CD4-positive, alpha-beta T cell treated with Interleukin-1 beta for 1 hour (primary cell): Measurements from ENCODE around the gene MGLL.
"Not testable (repeated sequence)": the region's sequence is repeated elsewhere in the genome, so short reads cannot be mapped to it uniquely, and the experiment has no call there.

ENCODE experiments used
- DNase-seq, 2 donors: peaks; one replicate each; pipeline ENCODE4 v3.0.0-alpha.2; 2020 to 2022

MGLL gene

DNA sequence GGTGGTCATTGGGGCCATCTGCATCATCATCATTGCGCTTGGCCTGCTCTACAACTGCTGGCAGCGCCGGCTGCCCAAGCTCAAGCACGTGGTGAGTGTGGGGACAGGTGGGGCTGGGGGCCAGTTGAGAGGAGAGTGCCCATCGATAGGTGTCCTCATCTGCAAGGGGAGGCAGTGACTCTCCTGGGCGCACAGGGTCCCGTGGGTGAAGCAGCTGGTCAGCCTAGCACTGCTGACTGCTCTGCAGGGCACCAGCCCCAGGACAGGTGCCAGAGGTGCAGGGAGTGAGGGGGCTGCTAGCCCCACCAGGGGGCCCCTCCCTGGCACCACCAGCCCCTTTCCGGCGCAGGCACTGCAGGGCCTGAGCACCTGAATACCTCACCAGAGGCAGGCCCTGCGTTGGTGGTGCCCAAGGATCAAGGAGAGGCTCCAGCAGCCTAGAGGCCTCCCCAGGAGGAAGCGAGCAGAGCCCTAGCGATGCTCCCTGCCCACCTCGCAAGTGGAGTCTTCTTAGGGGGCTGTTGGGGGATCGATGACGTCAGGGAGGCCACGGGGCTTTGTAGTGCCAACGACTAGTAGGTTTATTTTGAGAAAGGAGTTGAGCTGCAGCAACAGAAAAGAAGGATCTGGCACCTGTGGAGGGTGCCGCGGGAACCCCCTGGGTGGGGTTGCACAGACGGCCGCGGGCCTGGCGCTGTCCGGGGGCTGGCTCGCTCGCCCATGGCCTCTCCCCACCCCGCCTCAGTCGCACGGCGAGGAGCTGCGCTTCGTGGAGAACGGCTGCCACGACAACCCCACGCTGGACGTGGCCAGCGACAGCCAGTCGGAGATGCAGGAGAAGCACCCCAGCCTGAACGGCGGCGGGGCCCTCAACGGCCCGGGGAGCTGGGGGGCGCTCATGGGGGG is 150.5 kb downstream of the MGLL start:
- DNase-seq: peak; percentile 27 to 54

DNA sequence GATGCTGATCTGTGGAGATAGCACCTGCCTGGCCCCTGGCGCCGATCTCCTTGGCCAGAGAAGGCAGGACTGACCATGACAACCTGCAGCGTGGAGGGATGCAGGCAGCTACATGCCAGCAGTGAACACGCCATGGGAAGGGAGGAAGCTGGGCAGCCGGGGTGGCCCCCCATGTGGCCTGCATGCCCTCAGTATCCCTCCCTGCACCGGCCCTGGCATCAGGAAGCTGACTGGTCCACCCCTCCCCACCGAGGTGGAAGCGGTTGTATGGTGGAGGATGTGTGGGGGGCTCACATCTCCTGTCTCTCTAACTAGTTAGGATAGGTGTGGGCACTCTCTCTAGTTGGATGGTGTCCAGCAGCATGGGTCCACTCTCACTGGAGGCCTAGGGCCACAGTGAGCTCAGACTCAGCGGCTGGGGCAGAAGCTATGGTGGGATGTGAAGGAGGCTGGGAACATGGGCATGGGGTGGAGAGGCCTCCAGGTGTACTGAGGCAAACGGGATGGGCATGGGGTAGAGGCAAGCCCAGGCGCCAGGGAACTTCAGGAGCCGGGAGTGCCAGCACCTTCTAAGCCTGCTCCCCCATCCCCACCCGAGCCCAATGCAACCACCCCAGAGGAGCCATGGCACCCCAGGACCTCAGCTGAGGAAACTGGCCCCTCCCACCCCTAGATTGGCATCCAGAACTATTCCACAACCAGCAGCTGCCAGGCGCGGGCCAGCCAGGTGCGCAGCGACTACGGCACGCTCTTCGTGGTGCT is 151.4 kb downstream of the MGLL start:
- no peak for DNase-seq

DNA sequence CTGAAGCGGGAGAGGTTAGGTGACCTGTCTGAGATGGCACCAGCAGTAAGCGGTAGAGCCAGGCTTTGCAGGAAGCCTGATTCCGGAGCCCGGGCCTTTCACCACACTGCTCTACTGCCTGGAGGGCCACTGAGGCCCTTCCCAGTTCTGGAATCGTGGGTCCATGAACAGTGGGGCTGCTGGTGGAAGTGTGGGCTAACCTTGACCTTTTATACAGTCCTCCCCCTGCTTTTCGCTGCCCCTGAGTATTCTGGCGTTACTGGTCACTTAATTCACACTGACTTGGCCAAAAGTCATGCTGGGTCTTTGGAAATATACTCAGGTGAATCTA is 152.1 kb downstream of the MGLL start:
- no peak for DNase-seq

DNA sequence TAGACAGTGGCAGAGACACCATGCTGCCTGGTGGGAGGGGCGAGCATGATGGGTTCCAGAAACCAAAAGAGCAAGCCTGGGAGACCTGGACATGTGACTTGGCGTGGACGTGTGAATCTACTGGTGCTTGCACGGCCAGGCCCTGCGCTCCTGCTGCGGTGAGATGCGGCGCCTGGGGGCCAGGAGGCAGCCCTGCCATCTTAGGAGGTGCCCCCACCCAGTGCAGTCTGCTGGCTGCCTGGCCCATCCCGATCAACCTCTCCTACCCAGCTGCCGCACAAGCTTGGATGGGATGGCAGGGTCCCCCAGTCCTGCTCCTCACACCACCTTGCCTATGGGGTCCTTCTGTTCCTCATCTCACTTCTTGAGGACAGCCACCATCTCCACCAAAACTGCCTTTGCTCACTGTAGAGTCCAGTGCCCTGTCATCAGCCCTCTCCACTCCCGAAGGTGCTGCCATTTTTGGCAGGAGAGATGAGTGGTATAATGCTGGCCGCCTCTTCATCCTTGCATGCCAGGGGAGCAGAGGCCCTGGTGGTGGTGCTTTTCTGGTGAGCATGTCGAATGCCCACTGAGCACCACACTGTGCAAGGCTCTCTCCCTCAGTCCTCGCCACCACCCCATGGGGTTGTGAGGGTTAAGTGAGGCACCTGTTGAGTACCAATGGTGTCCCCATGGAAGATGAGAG is 152.6 kb downstream of the MGLL start:
- no peak for DNase-seq

DNA sequence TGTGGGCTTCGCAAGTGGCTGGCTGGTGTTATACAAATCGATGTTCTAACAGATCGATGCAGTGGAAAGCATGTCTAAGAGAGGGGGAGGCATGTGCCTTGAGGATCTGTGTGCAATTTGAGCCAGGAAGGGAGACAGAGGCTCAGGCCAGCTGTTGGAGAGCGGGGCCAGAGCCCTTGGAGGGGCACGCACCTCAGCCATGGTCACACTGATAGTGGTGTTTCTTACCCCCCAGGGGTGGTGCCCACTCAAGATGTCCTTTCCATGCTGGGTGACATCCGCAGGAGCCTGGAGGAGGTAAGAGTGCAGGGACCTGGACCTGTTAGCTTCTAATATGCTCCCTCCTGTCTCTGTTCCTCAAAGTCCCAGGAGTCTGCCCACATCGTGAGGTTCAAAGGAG is 153.4 kb downstream of the MGLL start:
- DNase-seq: no peak

DNA sequence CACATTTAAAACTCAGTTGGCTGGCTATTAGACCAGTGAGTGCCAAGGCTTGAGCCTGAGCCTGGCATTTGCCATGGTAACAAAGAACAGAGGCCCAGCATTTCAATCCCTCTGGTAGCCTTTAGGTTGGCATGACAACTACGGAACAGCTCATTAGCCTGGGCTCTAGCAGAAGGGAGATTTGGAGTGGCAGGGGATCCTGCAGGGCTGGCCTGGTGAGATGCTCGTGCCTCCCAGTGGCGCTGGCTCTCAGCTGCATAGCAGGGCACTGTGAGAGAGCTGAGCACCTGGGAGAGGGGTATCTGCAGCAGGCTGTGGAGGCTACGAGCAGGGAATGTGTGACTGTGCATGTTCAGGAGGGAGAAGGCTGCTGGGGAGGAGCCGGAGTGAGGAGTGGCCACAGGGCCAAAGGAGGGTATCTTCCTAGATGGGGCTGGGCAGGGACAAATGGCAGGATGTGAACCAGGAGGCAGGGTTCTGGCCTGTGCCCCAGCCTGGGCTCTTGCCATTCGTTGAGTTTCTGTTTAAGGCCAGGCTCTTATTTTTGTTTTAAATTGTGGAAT is 155.1 kb downstream of the MGLL start:
- no peak for DNase-seq

DNA sequence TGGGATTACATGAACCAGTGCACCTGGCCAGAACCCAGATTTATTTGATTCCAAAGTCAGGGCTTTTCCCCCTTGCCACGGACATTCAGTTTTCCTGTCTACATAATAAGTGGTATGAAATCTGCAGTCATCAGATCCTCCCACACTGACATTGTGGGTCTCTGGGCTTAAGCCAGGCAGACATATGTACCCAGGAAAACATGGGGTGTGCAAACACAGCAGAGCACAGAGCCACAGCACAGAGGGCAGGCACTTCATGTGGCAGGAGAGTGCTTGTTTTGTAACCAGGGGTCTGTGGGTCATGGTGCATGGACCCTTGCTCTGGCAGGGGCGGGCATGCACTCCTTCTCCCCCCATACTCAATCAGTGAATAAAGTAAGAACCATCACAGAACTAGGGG is 155.6 kb downstream of the MGLL start:
- no peak for DNase-seq

DNA sequence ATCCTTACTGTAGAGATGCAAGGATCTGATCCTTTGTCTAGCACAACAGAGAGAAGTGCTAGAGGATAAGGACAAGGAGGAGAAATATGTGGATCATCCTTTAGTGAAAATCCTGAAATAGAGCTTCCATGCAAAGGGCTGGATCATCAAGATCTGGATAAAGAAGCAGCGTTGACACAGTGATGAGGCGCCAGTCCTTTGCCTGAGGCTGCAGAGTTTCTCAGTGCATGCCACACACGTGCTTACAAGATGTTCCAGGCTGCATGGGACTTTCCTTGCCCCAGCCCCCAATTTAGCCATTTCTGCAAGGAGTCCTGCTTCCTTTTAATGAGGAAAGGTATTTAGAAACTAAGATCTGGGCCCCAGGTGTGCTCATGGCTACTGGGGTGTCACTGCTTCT is 156.7 kb downstream of the MGLL start:
- DNase-seq: no peak

DNA sequence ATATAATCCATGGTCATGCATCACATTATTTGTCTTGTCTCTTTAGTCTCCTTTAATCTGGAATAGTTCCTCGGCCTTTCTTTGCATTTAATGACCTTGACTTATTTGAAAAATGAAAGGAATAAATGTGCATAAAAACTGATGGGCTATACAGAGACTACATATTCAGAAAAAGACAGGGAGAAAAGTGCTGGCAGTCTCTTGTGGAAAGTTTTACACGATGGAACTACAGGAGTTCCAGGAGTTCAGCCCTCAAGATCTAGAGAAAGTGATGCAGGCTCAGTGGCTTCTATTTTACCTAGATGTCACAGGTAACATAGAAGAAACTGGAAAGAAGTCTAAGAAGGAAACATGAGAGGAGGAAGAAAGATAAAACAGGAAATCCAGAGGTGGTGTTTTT is 157.2 kb downstream of the MGLL start:
- DNase-seq: no peak

DNA sequence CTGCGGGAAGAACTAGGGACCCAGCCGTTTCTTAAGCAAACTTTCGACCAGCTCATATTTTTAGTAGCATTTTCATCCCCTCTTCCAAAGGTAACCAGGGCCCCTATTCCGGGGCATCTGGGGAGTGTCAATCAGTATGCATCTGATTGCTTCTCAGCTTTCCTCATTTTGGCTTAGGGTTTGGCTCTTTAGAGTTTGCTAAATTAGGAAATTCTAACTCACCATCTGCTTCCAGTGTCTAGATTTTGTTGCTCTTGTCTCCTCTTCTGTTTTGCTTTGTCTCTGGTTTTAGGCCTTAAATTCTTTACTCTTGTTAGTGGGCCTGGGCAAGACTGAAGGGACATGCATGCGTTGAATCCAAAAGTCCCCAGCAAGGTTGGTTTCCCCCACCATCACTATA is 159.2 kb downstream of the MGLL start:
- DNase-seq: no peak

DNA sequence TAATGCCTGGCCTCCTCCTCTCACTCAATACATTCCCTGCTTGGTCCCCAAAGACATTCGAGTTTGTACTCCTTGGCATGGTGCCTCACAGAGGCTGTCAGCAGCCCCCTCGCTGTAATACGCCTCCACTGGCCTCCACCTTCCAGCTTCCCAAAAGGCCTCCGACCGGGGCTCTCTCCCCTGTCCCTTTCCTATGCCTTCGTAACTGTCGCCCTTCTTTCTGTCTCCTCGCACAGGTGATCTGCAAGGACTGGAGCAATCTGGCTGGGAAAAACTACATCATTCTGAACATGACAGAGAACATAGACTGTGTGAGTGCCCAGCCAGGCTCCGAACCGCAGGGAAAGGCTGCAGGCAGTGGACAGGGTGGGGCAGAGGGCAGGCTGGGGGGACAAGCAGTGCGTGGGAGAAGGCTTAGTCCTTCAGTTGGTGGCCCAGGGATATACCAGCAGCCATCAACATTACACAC is 160.3 kb downstream of the MGLL start:
- DNase-seq: no peak

DNA sequence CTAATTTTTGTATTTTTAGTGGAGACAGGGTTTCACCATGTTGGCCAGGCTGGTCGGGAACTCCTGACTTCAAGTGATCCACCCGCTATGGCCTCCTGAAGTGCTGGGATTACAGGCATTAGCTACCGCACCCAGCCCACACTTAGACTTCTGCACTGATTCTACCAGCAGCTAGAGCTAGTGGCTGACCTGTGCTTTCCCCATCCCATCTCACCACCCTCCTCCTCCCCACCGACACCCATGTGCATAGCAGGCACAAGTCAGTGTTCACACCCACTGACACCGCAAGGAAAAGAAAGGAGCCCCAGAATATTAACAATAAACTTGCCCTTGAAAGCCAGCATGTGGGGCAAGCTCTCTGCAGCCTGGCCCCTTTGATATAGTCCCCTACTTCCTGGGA is 160.7 kb downstream of the MGLL start:
- no peak for DNase-seq

DNA sequence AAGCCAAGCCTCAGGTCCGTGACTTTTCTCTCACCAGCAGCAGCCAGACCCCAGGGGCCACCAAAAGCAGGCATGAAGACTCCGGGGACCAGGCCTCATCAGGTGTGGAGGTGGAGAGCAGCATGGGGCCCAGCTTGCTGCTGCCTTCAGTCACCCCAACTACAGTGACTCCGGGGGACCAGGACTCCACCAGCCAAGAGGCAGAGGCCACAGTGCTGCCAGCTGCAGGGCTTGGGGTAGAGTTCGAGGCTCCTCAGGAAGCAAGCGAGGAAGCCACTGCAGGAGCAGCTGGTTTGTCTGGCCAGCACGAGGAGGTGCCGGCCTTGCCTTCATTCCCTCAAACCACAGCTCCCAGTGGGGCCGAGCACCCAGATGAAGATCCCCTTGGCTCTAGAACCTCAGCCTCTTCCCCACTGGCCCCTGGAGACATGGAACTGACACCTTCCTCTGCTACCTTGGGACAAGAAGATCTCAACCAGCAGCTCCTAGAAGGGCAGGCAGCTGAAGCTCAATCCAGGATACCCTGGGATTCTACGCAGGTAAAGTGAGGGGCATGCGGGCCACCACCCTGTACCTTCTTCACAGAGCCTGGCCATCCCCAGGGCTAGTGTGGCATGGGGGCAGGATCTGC is 161.6 kb downstream of the MGLL start:
- DNase-seq: no peak

DNA sequence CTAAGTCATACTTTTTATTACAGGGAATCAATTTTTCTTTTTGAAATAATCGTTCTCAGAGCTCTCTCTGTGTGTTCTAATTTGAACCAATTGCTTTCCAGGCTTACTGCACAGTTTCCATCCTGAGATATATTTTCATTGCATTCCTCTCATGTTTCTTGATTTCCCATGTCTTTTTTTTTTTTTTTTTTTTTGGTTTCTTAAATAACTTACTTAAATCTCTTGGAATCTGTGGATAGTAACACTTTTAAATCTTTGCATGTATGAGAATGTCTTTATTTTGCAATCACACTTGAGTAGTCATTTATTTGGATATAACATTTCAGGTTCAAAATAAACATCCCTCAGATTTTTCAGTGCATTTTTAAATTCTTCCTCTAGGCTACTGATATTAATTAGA is 164.1 kb downstream of the MGLL start:
- no peak for DNase-seq

DNA sequence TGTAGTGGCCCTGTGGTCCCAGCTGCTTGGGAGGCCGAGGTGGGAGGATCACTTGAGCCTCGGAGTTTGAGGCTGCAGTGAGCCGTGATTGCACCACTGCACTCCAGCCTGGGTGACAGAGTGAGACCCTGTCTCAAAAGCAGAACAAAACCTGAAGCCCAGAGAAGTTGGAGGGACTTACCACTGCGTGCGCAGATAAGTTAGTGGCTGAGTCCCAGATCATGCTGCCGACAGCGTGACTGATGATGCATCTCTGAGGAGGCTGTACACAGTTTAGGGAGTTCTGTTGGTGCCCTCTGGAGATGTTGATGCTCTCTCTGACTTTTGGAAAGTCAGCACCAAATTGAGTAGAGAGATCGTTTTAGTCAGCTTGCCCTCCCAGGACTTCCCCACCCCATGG is 165.4 kb downstream of the MGLL start:
- DNase-seq: no peak

DNA sequence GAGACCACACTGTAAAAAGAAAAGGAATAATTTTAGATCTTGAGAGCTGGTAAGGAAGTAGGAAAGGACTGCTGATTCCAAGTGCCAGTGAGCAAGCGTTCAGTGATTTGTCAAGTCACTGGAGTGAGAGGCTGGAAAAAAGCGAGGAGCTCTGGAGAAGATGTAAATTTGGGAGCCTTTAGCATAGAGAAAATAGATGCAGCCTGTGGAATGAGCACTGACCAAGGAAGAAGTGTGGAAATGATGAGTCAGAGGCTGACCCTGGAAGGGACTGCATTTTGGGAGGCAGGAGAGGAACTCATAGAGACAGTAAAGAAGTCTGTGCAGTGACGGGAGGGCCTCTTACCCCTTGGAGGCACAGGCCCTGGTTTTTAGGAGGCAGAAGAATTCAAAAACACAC is 166.7 kb downstream of the MGLL start:
- no peak for DNase-seq

DNA sequence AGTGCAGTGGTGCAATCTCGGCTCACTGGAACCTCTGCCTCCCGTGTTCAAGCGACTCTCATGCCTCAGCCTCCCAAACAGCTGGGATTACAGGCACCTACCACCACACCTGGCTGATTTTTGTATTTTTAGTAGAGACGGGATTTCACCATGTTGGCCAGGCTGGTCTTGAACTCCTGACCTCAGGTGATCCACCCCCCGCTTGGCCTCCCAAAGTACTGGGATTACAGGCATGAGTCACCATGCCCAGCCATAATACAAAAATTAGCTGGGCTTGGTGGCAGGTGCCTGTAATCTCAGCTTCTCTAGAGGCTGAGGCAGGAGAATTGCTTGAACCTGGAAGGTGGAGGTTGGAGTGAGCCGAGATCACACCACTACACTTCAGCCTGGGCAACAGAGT is 167.3 kb downstream of the MGLL start:
- DNase-seq: not testable (repeated sequence)

DNA sequence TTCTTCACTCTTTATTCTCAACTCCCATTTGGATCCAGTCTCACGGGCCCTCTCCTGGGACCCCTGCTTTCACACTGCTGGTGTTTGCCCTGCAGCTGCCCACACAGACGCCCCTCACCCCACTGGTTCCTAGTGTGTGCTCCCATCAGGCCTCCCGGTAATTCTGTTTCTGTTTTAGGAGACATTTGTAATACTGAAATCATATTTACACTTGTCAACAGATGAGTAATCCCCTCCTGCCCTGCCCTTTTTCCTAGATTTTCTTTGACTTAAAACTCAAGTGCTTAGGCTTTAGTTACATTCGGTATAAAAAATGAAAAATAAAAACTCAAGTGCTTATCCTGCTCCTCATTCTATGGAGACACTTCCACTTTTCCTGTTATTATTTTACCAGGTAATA is 167.9 kb downstream of the MGLL start:
- no peak for DNase-seq

DNA sequence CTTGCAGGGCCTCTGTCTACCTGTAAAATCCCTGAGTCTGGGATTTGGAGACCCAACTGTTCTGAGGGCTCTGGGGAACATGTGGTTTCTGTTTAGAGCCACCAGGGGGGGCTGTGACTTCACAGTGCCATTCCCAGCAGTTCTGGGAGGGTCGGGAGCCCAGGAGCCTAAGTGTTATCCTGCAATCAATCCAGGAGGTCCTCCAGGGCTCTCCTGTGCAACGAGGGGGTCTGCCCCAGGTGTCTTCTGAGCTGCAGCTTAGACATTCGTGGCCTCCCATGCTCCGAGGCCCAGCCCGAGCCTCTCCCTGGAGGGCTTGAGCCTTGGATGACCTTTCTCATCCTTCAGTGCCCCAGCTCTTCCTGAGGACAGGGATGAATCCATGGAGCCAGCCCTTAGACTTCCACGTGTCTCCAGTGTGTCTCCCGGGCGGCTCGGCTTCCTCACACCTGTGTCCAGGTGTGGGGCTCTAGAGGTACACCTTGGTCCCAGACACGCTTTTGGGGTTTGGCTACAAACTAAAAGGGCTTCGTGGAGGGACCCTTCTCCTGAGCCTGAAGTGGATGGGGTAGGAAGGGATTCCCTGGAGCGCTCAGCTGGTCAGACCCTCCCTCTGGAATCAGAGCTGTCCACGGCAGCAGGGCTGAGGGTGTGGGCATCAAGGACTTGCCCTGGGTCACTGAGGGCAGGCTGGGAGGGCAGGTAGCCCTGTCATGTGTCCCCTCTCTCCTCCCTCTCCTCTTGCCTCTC is 169.9 kb downstream of the MGLL start:
- peak; percentile 36 to 43 for DNase-seq

DNA sequence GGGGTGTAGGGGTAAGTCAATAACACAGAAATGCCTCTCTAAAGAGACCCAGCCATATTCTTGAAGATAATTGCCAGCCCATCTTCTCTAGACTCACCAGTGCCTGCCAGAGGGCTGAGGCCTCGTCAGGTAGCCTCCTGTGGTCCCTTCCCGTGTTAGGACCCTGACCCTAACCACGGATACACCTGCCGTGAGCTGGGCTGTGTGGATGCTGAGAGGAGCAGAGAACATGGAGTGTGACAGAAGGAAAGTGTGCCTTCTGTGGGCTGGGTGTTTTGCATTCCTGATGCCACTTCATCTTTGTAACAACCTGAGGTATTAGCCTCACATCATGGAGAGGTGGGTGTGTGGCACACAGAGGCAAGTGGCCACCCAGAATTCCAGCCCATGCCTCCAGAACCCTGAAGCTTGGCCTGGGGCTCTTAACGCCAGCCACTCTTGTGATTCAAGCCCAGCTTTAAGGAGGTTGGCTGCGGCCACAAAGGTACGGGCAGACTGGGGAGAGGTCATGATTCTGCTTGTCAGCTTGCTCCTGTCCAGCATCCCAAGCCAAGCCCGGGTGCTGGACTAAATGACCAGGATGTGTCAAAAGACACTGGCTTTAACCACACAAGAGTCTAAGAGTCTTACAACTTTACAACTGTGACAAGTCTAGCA is 170.7 kb downstream of the MGLL start:
- DNase-seq: no peak

DNA sequence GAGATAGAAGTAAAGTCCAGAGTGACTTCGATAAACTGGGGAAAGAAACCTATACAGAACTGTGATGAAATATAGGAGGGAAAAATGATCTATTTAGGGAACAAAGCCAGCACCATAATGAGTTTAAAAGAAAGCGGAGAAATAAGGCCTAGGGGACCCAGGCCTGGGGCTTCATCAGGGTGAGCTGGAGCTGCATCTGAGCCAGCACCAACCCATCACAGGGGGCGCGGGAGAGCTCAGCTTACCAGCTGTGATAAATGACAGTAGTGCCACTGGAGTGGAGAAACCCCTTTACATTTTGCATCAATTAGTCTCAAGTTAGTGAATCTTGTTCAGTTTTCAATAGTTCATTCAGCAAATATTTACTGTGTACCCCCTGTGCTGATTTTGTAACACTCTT is 172.1 kb downstream of the MGLL start:
- DNase-seq: no peak

DNA sequence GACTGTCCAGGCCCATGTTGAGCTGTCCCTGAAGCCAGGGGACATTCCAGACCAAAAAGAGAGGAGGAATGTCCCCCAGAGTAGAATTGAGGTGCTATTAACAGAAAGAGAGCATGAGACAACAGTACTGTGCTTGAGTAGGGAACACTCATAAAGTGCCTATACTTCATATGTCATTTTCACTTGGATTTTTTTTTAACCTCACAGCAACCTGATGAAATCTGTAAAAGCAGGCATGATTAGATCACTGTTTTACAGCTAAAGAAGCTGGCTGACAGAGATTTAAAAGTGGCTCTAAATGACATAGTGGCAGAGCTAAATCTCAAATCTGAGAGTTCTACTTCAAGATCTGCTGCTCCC is 174.5 kb downstream of the MGLL start:
- no peak for DNase-seq
